ENCODE measurements around the gene CLASP1. TPM values are rescaled to one million over a fixed set of nuclear protein-coding genes. Genes with fewer than 3 reads are reported as not detected.

CLASP1 gene
- total and polyA plus RNA-seq, 2 experiments from 2014 or later, result 20.1 to 37.4 TPM

DNA sequence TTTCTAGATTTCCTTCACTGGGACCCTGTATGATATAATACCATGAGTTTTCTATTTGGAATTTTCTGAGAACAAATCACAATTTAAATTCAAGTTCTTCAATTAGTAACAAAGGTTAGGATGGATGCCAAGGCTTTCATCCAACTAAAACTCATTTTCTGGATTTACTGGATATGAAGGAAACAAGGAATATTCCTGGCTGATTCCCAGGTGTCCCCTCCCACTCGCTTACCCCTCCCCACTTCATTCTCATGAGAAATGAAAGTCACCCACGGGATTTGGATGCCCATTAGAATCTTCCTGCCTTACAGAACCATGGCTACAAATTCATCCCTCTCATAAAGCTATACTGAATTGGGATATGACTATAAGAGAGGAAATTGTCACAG, 78.6 kb downstream of the CLASP1 start:
- H3K79me2 ChIP-seq (ENCODE audit: insufficient read depth), result peaks cover 83% of the 10 kb centered on the region
- H3F3A ChIP-seq (ENCODE audit: insufficient read depth), result peaks cover 6% of the 10 kb centered on the region; the same call in 1 of the 2 replicates
- H3K4me2 ChIP-seq (ENCODE audit: unreplicated experiment), result no peak overlapping the region
- H3K9ac ChIP-seq, result no peak overlapping the region
- no peak overlapping the region for H2AFZ ChIP-seq
- H3K27ac ChIP-seq, result no peak overlapping the region
- peaks cover 9% of the 10 kb centered on the region for H3K4me1 ChIP-seq (ENCODE audit: insufficient read depth)
- no peaks in the 10 kb centered on the region for H3K9me3 ChIP-seq (ENCODE audit: low read depth)
- in situ Hi-C loops (cut with MboI), result no loop called here
- TF ChIP-seq EZH2 (IDR thresholded peaks at IDR 0.05; ENCODE audit: insufficient read depth, poor library complexity, severe bottlenecking), result no peak
- no peak for TF ChIP-seq EZH2phosphoT487 (IDR thresholded peaks at IDR 0.05; ENCODE audit: insufficient read depth, low read depth)
- H3K9me2 ChIP-seq (ENCODE audit: insufficient read depth), result no peaks in the 10 kb centered on the region
- no peaks in the 10 kb centered on the region for H3K27me3 ChIP-seq (replicated peaks; ENCODE audit: insufficient read depth)
- peaks cover 7% of the 10 kb centered on the region; the same call in 1 of the 2 replicates for H4K20me1 ChIP-seq (ENCODE audit: insufficient read depth)
- DNase-seq, result no peak
- H3K4me3 ChIP-seq, result no peak overlapping the region
- no peaks in the 10 kb centered on the region for H3K36me3 ChIP-seq (ENCODE audit: low read depth)
- 7% methylated on average over 2 of the region's 2 CpGs for WGBS, 2 experiments (ENCODE audit: low coverage in 1 of 2, low lambda C conversion rate in 2 of 2, missing lambda C conversion rate in 2 of 2)

DNA sequence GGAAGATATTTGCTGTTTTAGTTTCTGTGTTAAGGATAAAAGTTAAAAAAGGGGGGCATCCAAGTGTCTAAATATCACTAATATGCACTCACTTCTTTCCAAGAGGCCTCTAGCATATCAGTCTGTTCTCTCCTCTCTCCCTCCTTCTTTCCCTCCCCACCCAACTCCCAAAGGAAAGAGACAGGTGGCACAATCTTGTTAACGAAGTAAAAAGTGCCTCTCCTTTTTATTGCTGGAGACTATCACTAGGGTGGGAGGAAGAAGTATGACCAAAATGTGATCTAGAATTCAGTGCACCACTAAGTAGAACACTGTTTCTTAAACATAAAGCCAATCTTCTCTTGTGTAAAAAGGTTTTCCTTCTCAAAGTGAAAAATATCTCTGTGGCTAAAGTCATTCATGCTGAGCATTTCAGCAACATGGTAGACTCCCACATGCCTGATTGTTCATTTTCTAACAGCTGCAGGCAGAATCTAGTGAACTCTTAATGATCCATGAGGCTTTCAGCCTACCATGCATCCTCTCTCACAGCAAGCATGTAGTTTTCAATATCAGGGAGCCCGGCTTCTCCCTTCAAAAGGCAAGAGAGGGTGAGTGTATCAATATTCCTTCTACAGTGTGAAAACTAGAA, 79.1 kb downstream of the CLASP1 start:
- Histone ChIP-seq H3K4me2 (ENCODE audit: unreplicated experiment) (no peak overlapping the region), H3K27me3 (replicated peaks; ENCODE audit: insufficient read depth) (no peaks in the 10 kb centered on the region), H3K27ac (no peak overlapping the region), H4K20me1 (ENCODE audit: insufficient read depth) (peaks cover 7% of the 10 kb centered on the region; the same call in 1 of the 2 replicates), H3F3A (ENCODE audit: insufficient read depth) (peaks cover 6% of the 10 kb centered on the region; the same call in 1 of the 2 replicates), H3K9me2 (ENCODE audit: insufficient read depth) (no peaks in the 10 kb centered on the region), H3K9me3 (ENCODE audit: low read depth) (no peaks in the 10 kb centered on the region), H3K4me3 (no peak overlapping the region), H2AFZ (no peak overlapping the region), H3K4me1 (ENCODE audit: insufficient read depth) (peaks cover 9% of the 10 kb centered on the region), H3K9ac (no peak overlapping the region), H3K36me3 (ENCODE audit: low read depth) (no peaks in the 10 kb centered on the region), H3K79me2 (ENCODE audit: insufficient read depth) (peaks cover 83% of the 10 kb centered on the region)
- TF ChIP-seq EZH2 (IDR thresholded peaks at IDR 0.05; ENCODE audit: insufficient read depth, poor library complexity, severe bottlenecking) (no peak), EZH2phosphoT487 (IDR thresholded peaks at IDR 0.05; ENCODE audit: insufficient read depth, low read depth) (no peak)
- no peak for DNase-seq
- in situ Hi-C loops (cut with MboI), result no loop called here
- 86 to 90% methylated on average over 2 of the region's 2 CpGs for WGBS, 2 experiments (ENCODE audit: low coverage in 1 of 2, low lambda C conversion rate in 2 of 2, missing lambda C conversion rate in 2 of 2)

DNA sequence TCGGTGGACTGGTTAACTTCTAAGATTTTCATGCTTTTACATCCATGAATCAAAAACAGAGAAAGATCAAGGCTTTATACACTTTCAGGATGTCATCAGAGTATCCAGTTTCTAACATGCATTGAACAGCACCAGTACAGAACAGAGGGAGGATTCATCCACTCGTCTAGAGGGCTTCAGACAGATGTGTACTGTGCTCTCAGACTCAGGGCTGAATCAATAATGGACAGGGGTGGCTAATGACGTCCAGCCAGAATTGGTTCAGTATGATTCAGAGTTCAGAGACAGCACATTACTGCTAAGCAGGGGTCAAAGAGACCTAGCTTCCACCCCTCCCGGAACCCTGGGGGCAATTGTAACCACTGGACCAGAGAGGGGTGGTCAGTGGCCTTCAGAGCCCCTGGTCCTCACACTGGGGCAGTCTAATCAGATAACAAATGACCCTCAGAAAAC, 81.3 kb downstream of the CLASP1 start:
- peak; percentile 47 for DNase-seq
- no peaks in the 10 kb centered on the region for H3K36me3 ChIP-seq (ENCODE audit: low read depth)
- peaks cover 5% of the 10 kb centered on the region; the same call in 1 of the 2 replicates for H3K4me1 ChIP-seq (ENCODE audit: insufficient read depth)
- H3K27ac ChIP-seq, result no peak overlapping the region
- no peak overlapping the region for H2AFZ ChIP-seq
- in situ Hi-C loops (cut with MboI), result no loop called here
- peaks cover 7% of the 10 kb centered on the region; the same call in 1 of the 2 replicates for H4K20me1 ChIP-seq (ENCODE audit: insufficient read depth)
- no peak overlapping the region for H3K4me3 ChIP-seq
- 60 to 62% methylated on average over 4 of the region's 4 CpGs for WGBS, 2 experiments (ENCODE audit: low coverage in 1 of 2, low lambda C conversion rate in 2 of 2, missing lambda C conversion rate in 2 of 2)
- H3K79me2 ChIP-seq (ENCODE audit: insufficient read depth), result peaks cover 83% of the 10 kb centered on the region
- no peak overlapping the region for H3K9ac ChIP-seq
- H3K27me3 ChIP-seq (replicated peaks; ENCODE audit: insufficient read depth), result no peaks in the 10 kb centered on the region
- no peaks in the 10 kb centered on the region for H3K9me2 ChIP-seq (ENCODE audit: insufficient read depth)
- TF ChIP-seq EZH2phosphoT487 (IDR thresholded peaks at IDR 0.05; ENCODE audit: insufficient read depth, low read depth) (no peak), EZH2 (IDR thresholded peaks at IDR 0.05; ENCODE audit: insufficient read depth, poor library complexity, severe bottlenecking) (no peak)
- no peaks in the 10 kb centered on the region for H3K9me3 ChIP-seq (ENCODE audit: low read depth)
- H3K4me2 ChIP-seq (ENCODE audit: unreplicated experiment), result no peak overlapping the region
- peaks cover 6% of the 10 kb centered on the region; the same call in 1 of the 2 replicates for H3F3A ChIP-seq (ENCODE audit: insufficient read depth)

DNA sequence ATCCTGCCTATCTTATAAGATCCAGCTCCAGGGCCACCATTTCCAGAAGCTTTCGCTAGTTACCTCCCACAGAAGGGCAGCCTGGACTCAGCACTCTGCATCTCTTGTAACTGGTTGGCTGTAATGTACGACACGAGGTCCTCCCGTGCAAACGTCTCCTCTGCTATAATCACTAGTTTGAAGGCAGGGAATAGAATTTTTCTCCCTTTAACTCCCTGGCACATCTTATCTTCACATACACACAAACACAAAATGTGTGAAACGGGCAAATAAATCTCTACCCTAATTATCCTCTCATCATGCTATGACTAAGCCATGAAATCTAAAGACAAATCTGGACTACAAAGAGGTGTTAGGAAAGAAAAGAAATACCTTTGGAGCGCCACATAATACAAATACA, 81.8 kb downstream of the CLASP1 start:
- H3K4me2 ChIP-seq (ENCODE audit: unreplicated experiment), result no peak overlapping the region
- H3K27me3 ChIP-seq (replicated peaks; ENCODE audit: insufficient read depth), result no peaks in the 10 kb centered on the region
- H3K9me2 ChIP-seq (ENCODE audit: insufficient read depth), result no peaks in the 10 kb centered on the region
- no peaks in the 10 kb centered on the region for H3K9me3 ChIP-seq (ENCODE audit: low read depth)
- in situ Hi-C loops (cut with MboI), result no loop called here
- peaks cover 9% of the 10 kb centered on the region for H4K20me1 ChIP-seq (ENCODE audit: insufficient read depth)
- H3K4me3 ChIP-seq, result no peak overlapping the region
- 82 to 87% methylated on average over 7 of the region's 7 CpGs for whole genome bisulfite sequencing, 2 experiments (ENCODE audit: low coverage in 1 of 2, low lambda C conversion rate in 2 of 2, missing lambda C conversion rate in 2 of 2)
- no peak overlapping the region for H3K9ac ChIP-seq
- peaks cover 9% of the 10 kb centered on the region for H3F3A ChIP-seq (ENCODE audit: insufficient read depth)
- TF ChIP-seq EZH2 (IDR thresholded peaks at IDR 0.05; ENCODE audit: insufficient read depth, poor library complexity, severe bottlenecking), result no peak
- TF ChIP-seq EZH2phosphoT487 (IDR thresholded peaks at IDR 0.05; ENCODE audit: insufficient read depth, low read depth), result no peak
- H3K79me2 ChIP-seq (ENCODE audit: insufficient read depth), result peaks cover 83% of the 10 kb centered on the region
- peaks cover 10% of the 10 kb centered on the region for H3K4me1 ChIP-seq (ENCODE audit: insufficient read depth)
- no peak overlapping the region for H2AFZ ChIP-seq
- H3K36me3 ChIP-seq (ENCODE audit: low read depth), result no peaks in the 10 kb centered on the region
- H3K27ac ChIP-seq, result no peak overlapping the region
- DNase-seq, result peak; percentile 4

Measured in GM23248 (cell line).